Naive thymus-derived CD4-positive, alpha-beta T cell (primary cell): ENCODE measurements around the gene UNC45A. TPM values are rescaled to one million over a fixed set of nuclear protein-coding genes. Genes with fewer than 3 reads are reported as not detected.

ENCODE experiments used
- ATAC-seq: fragments of 150-1000 bp; cut with Tn5 transposase; 2 replicates; pipeline ENCODE4 v1.10.0; 2021; ENCODE audit warnings: mild to moderate bottlenecking, moderate library complexity
- CTCF ChIA-PET: fragments of 350-600 bp; sonication (Branson Sonifier 250); formaldehyde crosslinking; loops from one replicate; lab custom pipeline; 2021; ENCODE audit warnings: antibody characterized with exemption; lab: Charles Lee
- POLR2A ChIA-PET: fragments of 350-600 bp; sonication (Branson Sonifier 250); formaldehyde crosslinking; loops from one replicate; lab custom pipeline; 2021; ENCODE audit warnings: antibody characterized with exemption, inconsistent platforms; lab: Charles Lee
- DNase-seq, 9 donors: peaks; one replicate each; pipeline versions ENCODE4 v3.0.0 to v3.0.0-alpha.2; 2020 to 2022; ENCODE audit warnings: mixed read lengths in 1 of 9
- H3K27ac ChIP-seq: one replicate; pipeline ENCODE4 v1.7.0; 2013; ENCODE audit warnings: mild to moderate bottlenecking, low read depth, low read length, moderate library complexity
- H3K27me3 ChIP-seq, 2 donors: one replicate each; pipeline ENCODE4 v1.7.0; 2013; ENCODE audit warnings: low read length in 2 of 2, mild to moderate bottlenecking in 2 of 2, moderate library complexity in 2 of 2; ENCODE audit not compliant: control insufficient read depth in 2 of 2, insufficient read depth in 2 of 2
- H3K36me3 ChIP-seq, 3 experiments: 1 replicate in 2 of 3; 2 replicates in 1 of 3; pipeline ENCODE4 v1.7.0; 2013; ENCODE audit warnings: low read length in 3 of 3, mild to moderate bottlenecking in 3 of 3, moderate library complexity in 1 of 3; ENCODE audit not compliant: insufficient read depth in 3 of 3, control insufficient read depth in 2 of 3
- H3K4me1 ChIP-seq, 2 donors: one replicate each; pipeline ENCODE4 v1.7.0; 2013; ENCODE audit warnings: low read length in 2 of 2, mild to moderate bottlenecking in 2 of 2, moderate library complexity in 1 of 2; ENCODE audit not compliant: control insufficient read depth in 2 of 2, insufficient read depth in 2 of 2
- H3K4me3 ChIP-seq: 2 replicates; pipeline ENCODE4 v1.7.0; 2013; ENCODE audit warnings: mild to moderate bottlenecking, low read length
- H3K9me3 ChIP-seq, 3 experiments: 1 replicate in 2 of 3; 2 replicates in 1 of 3; pipeline ENCODE4 v1.7.0; 2013; ENCODE audit warnings: low read length in 3 of 3; ENCODE audit not compliant: control insufficient read depth in 2 of 3
- H3K27ac Mint-ChIP-seq, 9 donors: one replicate each; pipeline ENCODE4 v1.8.0; 2020 to 2022; ENCODE audit warnings: mixed read lengths in 9 of 9, mild to moderate bottlenecking in 8 of 9, moderate library complexity in 5 of 9, inconsistent platforms in 2 of 9
- H3K27me3 Mint-ChIP-seq, 5 donors: one replicate each; pipeline ENCODE4 v1.8.0; 2021 to 2022; ENCODE audit warnings: mixed read lengths in 5 of 5, mild to moderate bottlenecking in 1 of 5
- H3K36me3 Mint-ChIP-seq, 5 donors: one replicate each; pipeline ENCODE4 v1.8.0; 2020 to 2022; ENCODE audit warnings: mixed read lengths in 5 of 5, mild to moderate bottlenecking in 3 of 5, inconsistent platforms in 1 of 5
- H3K4me1 Mint-ChIP-seq, 7 donors: one replicate each; pipeline ENCODE4 v1.8.0; 2020 to 2022; ENCODE audit warnings: mixed read lengths in 7 of 7, mild to moderate bottlenecking in 3 of 7, inconsistent platforms in 1 of 7
- H3K4me3 Mint-ChIP-seq, 10 donors: one replicate each; pipeline ENCODE4 v1.8.0; 2020 to 2022; ENCODE audit warnings: mild to moderate bottlenecking in 10 of 10, mixed read lengths in 10 of 10, moderate library complexity in 6 of 10, inconsistent platforms in 2 of 10
- H3K9me3 Mint-ChIP-seq, 11 donors: one replicate each; pipeline ENCODE4 v1.8.0; 2020 to 2022; ENCODE audit warnings: mixed read lengths in 11 of 11, mild to moderate bottlenecking in 4 of 11, inconsistent platforms in 1 of 11, moderate library complexity in 1 of 11
- intact Hi-C, 2 donors: fragments of 100-400 bp; cut with micrococcal nuclease; formaldehyde crosslinking; loops; one replicate each; pipeline ENCODE4 v1.15.1; 2023
- polyA plus RNA-seq, 2 donors: library from polyadenylated mRNA; unstranded; fragments of 300-500 nt; fragmentation: Illumina TruSeq; gene quantifications; one replicate each; pipeline ENCODE4 v1.2.3, GENCODE V29; 2021
- total RNA-seq, 6 experiments: library from RNA in 5 of 6; stranded (reverse) in 5 of 6; gene quantifications; 1 replicate in 5 of 6; 2 replicates in 1 of 6; pipeline ENCODE4 v1.2.3 and lab custom pipeline; 2021 to 2026

Gene UNC45A
- total and polyA plus RNA-seq, 7 experiments from 2014 or later, result 34.2 to 75.1 (median 62.0) TPM

DNA sequence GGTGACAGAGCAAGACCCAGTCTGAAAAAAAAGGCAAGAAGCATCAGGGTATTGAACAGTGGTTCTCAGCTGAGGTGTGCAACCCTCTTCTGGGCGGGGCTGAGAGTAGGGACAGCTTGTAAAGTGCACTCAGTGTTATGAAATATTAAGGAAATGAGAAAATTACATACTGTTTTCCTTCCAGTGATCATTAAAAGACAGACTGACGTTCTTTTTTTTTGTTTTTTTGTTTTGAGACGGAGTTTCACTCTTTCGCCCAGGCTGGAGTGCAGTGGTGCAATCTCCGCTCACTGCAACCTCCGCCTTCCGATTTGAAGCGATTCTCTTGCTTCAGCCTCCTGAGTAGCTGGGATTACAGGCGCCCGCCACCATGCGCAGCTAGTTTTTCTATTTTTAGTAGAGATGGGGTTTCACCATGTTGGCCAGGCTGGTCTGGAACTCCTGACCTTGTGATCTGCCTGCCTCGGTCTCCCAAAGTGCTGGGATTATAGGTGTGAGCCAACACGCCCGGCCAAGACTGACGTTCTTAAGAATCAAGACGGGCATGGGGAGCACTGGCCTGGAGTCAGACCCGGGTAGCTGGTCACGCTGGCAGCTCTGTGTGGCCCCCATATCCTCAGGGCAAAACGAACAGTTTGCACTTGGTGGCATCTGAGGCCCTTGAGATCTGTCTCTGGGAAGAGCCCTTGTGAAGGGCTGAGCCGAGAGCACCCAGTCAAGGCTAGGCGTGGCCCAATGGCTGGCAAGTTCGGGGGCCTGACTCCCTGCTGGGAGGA is 20.6 kb upstream of the UNC45A start:
- intact Hi-C loops, result no loop called here
- Histone ChIP-seq H3K9me3 (no peaks in the 10 kb centered on the region), H3K4me1 (no peaks in the 10 kb centered on the region), H3K27ac (no peak overlapping the region), H3K36me3 (peaks cover 7 to 99% (median 26%) of the 10 kb centered on the region in 3 experiments), H3K4me3 (no peak overlapping the region), H3K27me3 (no peaks in the 10 kb centered on the region)
- ATAC-seq (peak; percentile 34), DNase-seq (no peak)
- CTCF ChIA-PET, result interaction anchor here (1.3 kb wide), 1 partner anchor 19 kb away, joined by 3 read pairs; no protein-coding TSS in a partner anchor
- H3K4me1 Mint-ChIP-seq, result peaks cover 0 to 12% (median 0%) of the 10 kb centered on the region in 7 donors
- POLR2A ChIA-PET, result interaction anchor here (0.6 to 0.7 kb wide), 2 partner anchors 11 to 1739 kb away, joined by 3 read pairs; no protein-coding TSS in a partner anchor
- H3K27ac Mint-ChIP-seq, result peak overlapping the region in 1 of 9 donors; percentile 9
- H3K4me3 Mint-ChIP-seq, result no peak overlapping the region
- H3K9me3 Mint-ChIP-seq, result no peaks in the 10 kb centered on the region
- peaks cover 9 to 56% (median 25%) of the 10 kb centered on the region in 5 donors for H3K36me3 Mint-ChIP-seq
- H3K27me3 Mint-ChIP-seq, result no peaks in the 10 kb centered on the region

DNA sequence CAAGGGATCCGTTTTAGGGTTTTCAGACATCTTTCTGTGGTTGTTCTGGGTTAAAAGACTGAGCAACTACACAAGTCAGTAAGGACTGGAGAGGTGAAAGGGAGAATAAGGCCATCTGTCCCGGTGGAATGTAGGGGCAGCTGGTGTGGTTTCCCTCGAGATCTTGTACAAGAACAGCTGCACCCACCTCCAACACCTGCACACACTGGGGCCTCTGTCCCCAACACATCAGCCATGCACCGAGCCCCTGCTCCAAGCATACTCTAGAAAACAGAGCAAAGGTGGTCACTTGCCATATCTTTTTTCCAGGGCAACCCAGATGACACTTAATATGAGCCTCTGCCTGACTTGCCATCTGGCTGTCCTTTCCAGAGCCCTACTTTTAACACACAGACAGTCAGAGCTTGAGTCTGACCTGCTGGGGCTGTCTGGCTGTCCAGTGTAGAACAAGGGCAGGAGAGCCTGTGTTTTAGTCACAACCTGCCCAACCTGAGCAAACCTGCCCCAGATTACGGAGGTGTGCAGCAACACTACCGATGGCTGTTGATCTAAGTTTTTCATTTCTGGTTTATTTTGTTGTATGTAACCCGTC is 19.8 kb upstream of the UNC45A start:
- intact Hi-C loops, result no loop called here
- no peak overlapping the region for H3K4me3 ChIP-seq
- Mint-ChIP-seq H3K4me3 (no peak overlapping the region), H3K4me1 (peaks cover 0 to 12% (median 0%) of the 10 kb centered on the region in 7 donors), H3K9me3 (no peaks in the 10 kb centered on the region), H3K27ac (peak overlapping the region in 1 of 9 donors; percentile 36), H3K27me3 (no peaks in the 10 kb centered on the region), H3K36me3 (peaks cover 9 to 63% (median 33%) of the 10 kb centered on the region in 5 donors)
- ChIA-PET POLR2A (no interaction called here), CTCF (no interaction called here)
- H3K27me3 ChIP-seq, result no peaks in the 10 kb centered on the region
- DNase-seq (no peak), ATAC-seq (no peak)
- no peaks in the 10 kb centered on the region for H3K9me3 ChIP-seq
- H3K36me3 ChIP-seq, result peaks cover 8 to 100% (median 26%) of the 10 kb centered on the region in 3 experiments
- no peaks in the 10 kb centered on the region for H3K4me1 ChIP-seq
- H3K27ac ChIP-seq, result no peak overlapping the region

DNA sequence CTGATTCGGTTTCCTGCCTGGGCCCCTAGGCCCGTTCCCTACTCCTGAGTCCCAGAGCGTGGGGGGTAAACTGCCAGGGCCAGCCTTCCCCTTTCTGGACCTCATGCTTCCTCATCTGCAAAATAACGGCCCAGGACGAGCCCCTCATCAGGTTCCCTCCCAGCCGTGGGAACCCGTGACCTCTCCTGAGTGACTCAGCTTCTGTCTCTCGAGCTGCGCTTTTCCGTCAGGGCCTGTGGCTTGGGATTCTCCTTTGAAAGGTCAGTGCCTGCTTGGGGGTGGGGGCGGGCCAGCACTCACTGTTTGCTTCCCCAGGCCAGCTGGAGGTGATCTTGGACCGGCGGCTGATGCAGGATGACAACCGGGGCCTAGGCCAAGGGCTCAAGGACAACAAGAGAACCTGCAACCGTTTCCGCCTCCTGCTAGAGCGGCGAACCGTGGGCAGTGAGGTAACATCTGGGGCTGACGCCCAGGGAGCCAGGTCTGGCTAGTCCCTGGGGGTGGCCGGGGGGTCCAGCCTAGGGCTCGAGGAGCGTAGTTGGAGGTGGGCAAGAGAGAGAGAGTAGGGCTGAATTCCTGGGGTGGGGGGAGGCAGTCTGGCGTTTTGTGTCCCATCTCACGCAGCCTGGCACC is 19.2 kb upstream of the UNC45A start:
- H3K36me3 Mint-ChIP-seq, result peaks cover 9 to 61% (median 33%) of the 10 kb centered on the region in 5 donors
- no peak overlapping the region for H3K4me3 Mint-ChIP-seq
- no peaks in the 10 kb centered on the region for H3K9me3 Mint-ChIP-seq
- H3K27ac Mint-ChIP-seq, result peak overlapping the region in 2 of 9 donors; percentile 13 to 31
- POLR2A ChIA-PET, result interaction anchor here (0.5 kb wide), 1 partner anchor 10 kb away, joined by 4 read pairs; no protein-coding TSS in a partner anchor
- no peaks in the 10 kb centered on the region for H3K27me3 Mint-ChIP-seq
- intact Hi-C loops, result no loop called here
- ATAC-seq (peak; percentile 79), DNase-seq (no peak)
- CTCF ChIA-PET, result no interaction called here
- no peak overlapping the region for H3K27ac ChIP-seq
- no peaks in the 10 kb centered on the region for H3K9me3 ChIP-seq
- peaks cover 0 to 12% (median 0%) of the 10 kb centered on the region in 7 donors for H3K4me1 Mint-ChIP-seq
- no peak overlapping the region for H3K4me3 ChIP-seq
- no peaks in the 10 kb centered on the region for H3K27me3 ChIP-seq
- no peaks in the 10 kb centered on the region for H3K4me1 ChIP-seq
- peaks cover 13 to 100% (median 25%) of the 10 kb centered on the region in 3 experiments for H3K36me3 ChIP-seq

DNA sequence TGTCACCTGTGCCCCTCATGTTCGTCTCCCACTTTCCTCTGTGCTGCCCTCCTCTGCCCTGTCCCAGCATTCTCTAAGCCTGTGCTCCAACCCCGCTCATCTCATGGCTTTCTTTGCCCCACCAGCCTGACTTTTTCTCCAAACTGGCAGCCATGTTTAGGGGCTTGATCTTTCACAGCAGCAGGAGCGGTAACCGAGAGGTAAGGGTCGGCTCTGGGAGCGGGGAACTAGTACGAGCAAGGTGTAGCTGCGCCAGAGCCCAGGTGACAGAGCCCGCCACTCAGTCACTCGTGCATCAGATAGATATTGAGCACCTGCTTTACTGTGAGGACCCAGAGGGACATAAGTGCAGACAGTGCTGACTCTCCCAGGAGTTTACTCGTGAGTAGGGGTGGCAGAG is 18.6 kb upstream of the UNC45A start:
- no peaks in the 10 kb centered on the region for H3K27me3 Mint-ChIP-seq
- H3K27ac Mint-ChIP-seq, result peak overlapping the region in 2 of 9 donors; percentile 26 to 31
- no peak overlapping the region for H3K4me3 ChIP-seq
- no peaks in the 10 kb centered on the region for H3K9me3 Mint-ChIP-seq
- peaks cover 9 to 66% (median 36%) of the 10 kb centered on the region in 5 donors for H3K36me3 Mint-ChIP-seq
- POLR2A ChIA-PET, result interaction anchor here (0.5 kb wide), 1 partner anchor 9 kb away, joined by 4 read pairs; no protein-coding TSS in a partner anchor
- intact Hi-C loops, result no loop called here
- DNase-seq (no peak), ATAC-seq (no peak)
- CTCF ChIA-PET, result no interaction called here
- H3K4me3 Mint-ChIP-seq, result no peak overlapping the region
- no peaks in the 10 kb centered on the region for H3K4me1 ChIP-seq
- H3K27me3 ChIP-seq, result no peaks in the 10 kb centered on the region
- peaks cover 13 to 100% (median 20%) of the 10 kb centered on the region in 3 experiments for H3K36me3 ChIP-seq
- no peaks in the 10 kb centered on the region for H3K9me3 ChIP-seq
- peaks cover 0 to 12% (median 0%) of the 10 kb centered on the region in 7 donors for H3K4me1 Mint-ChIP-seq
- no peak overlapping the region for H3K27ac ChIP-seq

DNA sequence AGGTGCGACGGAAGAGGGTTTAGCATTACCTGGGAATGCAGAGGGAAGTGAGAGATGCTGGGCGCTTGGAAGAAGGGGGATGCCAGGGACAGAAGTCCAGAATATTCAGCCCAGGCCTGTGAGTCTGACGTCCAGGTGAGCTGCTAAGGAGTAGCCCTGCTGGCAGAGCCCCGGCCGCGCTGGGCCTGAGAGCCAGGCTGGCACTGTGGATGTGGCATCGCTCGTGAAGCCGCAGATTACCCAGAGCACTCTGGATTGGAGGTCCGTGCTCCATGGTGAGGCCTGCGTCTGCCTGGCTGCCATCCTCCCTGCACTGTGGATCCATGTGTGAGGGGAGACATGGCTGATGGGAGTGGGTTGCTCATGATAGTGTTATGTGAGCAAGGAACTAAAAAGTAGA is 17.5 kb upstream of the UNC45A start:
- no peak overlapping the region for H3K27ac ChIP-seq
- H3K9me3 Mint-ChIP-seq, result no peaks in the 10 kb centered on the region
- H3K9me3 ChIP-seq, result no peaks in the 10 kb centered on the region
- no peaks in the 10 kb centered on the region for H3K27me3 ChIP-seq
- DNase-seq (no peak), ATAC-seq (no peak)
- H3K36me3 Mint-ChIP-seq, result peaks cover 9 to 70% (median 36%) of the 10 kb centered on the region in 5 donors
- no peak overlapping the region for H3K4me3 Mint-ChIP-seq
- CTCF ChIA-PET, result no interaction called here
- intact Hi-C loops, result no loop called here
- H3K4me3 ChIP-seq, result no peak overlapping the region
- POLR2A ChIA-PET, result interaction anchor here (0.7 kb wide), 1 partner anchor 996 kb away, joined by 4 read pairs; no protein-coding TSS in a partner anchor
- peak overlapping the region in 2 of 9 donors; percentile 13 to 28 for H3K27ac Mint-ChIP-seq
- H3K4me1 ChIP-seq, result no peaks in the 10 kb centered on the region
- peaks cover 11 to 89% (median 12%) of the 10 kb centered on the region in 3 experiments for H3K36me3 ChIP-seq
- H3K4me1 Mint-ChIP-seq, result peaks cover 0 to 12% (median 0%) of the 10 kb centered on the region in 7 donors
- H3K27me3 Mint-ChIP-seq, result no peaks in the 10 kb centered on the region

DNA sequence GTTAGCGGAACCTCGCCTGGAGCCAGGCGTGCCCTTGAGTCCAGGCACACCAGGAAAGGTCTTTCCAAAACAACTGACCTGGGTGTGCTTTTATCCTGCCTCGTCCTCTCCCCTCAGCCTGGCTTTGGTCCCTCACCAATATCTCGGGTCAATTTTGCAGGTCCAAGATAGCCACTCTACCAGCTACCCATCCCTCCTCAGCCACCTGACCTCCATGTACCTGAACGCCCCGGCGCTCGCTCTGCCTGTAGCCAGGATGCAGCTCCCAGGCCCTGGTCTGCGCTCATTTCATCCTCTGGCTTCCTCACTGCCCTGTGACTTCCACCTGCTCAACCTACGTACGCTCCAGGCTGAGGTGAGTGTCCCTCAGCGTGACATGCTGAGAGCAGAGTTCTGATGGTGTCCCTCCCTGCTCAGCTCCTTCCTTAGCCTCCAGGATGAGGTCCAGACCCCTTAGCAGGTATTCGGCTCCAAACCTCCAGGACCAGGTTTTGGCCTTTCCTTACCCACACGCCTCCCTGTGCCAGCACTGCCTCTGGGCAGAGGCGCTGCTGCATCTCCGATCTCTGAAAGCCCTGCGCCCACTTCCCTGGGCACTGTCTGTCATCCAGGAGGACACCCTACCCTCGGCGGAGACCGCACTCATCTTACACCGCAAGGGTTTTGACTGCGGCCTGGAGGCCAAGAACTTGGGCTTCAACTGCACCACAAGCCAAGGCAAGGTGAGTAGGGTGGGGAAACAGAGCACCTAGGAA is 16.9 kb upstream of the UNC45A start:
- ATAC-seq (no peak), DNase-seq (no peak)
- Mint-ChIP-seq H3K36me3 (peaks cover 9 to 64% (median 31%) of the 10 kb centered on the region in 5 donors), H3K9me3 (no peaks in the 10 kb centered on the region), H3K4me3 (no peak overlapping the region), H3K27me3 (no peaks in the 10 kb centered on the region), H3K4me1 (peaks cover 0 to 13% (median 0%) of the 10 kb centered on the region in 7 donors), H3K27ac (peak overlapping the region in 3 of 9 donors; percentile 25 to 42 (median 33))
- peaks cover 5 to 82% (median 12%) of the 10 kb centered on the region in 3 experiments for H3K36me3 ChIP-seq
- no peaks in the 10 kb centered on the region for H3K9me3 ChIP-seq
- CTCF ChIA-PET, result no interaction called here
- no peaks in the 10 kb centered on the region for H3K4me1 ChIP-seq
- intact Hi-C loops, result no loop called here
- H3K27ac ChIP-seq, result no peak overlapping the region
- H3K27me3 ChIP-seq, result no peaks in the 10 kb centered on the region
- no peak overlapping the region for H3K4me3 ChIP-seq
- POLR2A ChIA-PET, result interaction anchor here (0.6 to 0.7 kb wide), 3 partner anchors 217 to 996 kb away, joined by 4 to 5 read pairs (median 4); no protein-coding TSS in a partner anchor
